Measurements from ENCODE around the gene KYNU. TPM values are rescaled to one million over a fixed set of nuclear protein-coding genes. Genes with fewer than 3 reads are reported as not detected.

Gene KYNU
- total RNA-seq, 6 experiments from 2014 or later: 0.17 to 0.63 (median 0.34) TPM; not detected in 1

- Mint-ChIP-seq H3K36me3 (ENCODE audit: low read depth) (no peaks in the 10 kb centered on the region), H3K27ac (no peak overlapping the region), H3K9me3 (peaks cover 11% of the 10 kb centered on the region), H3K4me1 (ENCODE audit: low read depth) (no peaks in the 10 kb centered on the region), H3K4me3 (no peak overlapping the region), H3K27me3 (ENCODE audit: insufficient read depth) (no peaks in the 10 kb centered on the region)
- DNase-seq: no peak
- no peak for TF ChIP-seq CTCF (IDR thresholded peaks at IDR 0.05)
These were observed 58.2 kb downstream of the KYNU start for GRCh38 chr2:142935563-142936089.

- Mint-ChIP-seq H3K4me1 (ENCODE audit: low read depth) (no peaks in the 10 kb centered on the region), H3K27ac (no peak overlapping the region), H3K27me3 (ENCODE audit: insufficient read depth) (no peaks in the 10 kb centered on the region), H3K4me3 (no peak overlapping the region), H3K9me3 (peaks cover 11% of the 10 kb centered on the region), H3K36me3 (ENCODE audit: low read depth) (no peaks in the 10 kb centered on the region)
- TF ChIP-seq CTCF (IDR thresholded peaks at IDR 0.05): no peak
- no peak for DNase-seq
These were observed 59.2 kb downstream of the KYNU start for GRCh38 chr2:142936629-142937028.

- no peak for TF ChIP-seq CTCF (IDR thresholded peaks at IDR 0.05)
- H3K27me3 Mint-ChIP-seq (ENCODE audit: insufficient read depth): no peaks in the 10 kb centered on the region
- DNase-seq: no peak
- H3K9me3 Mint-ChIP-seq: peaks cover 11% of the 10 kb centered on the region
- no peak overlapping the region for H3K4me3 Mint-ChIP-seq
- no peaks in the 10 kb centered on the region for H3K36me3 Mint-ChIP-seq (ENCODE audit: low read depth)
- no peaks in the 10 kb centered on the region for H3K4me1 Mint-ChIP-seq (ENCODE audit: low read depth)
- no peak overlapping the region for H3K27ac Mint-ChIP-seq
These were observed 59.9 kb downstream of the KYNU start for GRCh38 chr2:142937347-142937746.

- Mint-ChIP-seq H3K4me1 (ENCODE audit: low read depth) (no peaks in the 10 kb centered on the region), H3K36me3 (ENCODE audit: low read depth) (no peaks in the 10 kb centered on the region)
These were observed 60.8 kb downstream of the KYNU start for GRCh38 chr2:142938240-142938639.

GRCh38 chr2:142940606-142941223 is 63.3 kb downstream of the KYNU start:
- H3K9me3 Mint-ChIP-seq: peaks cover 3% of the 10 kb centered on the region
- H3K36me3 Mint-ChIP-seq (ENCODE audit: low read depth): no peaks in the 10 kb centered on the region
- H3K27ac Mint-ChIP-seq: no peak overlapping the region
- no peak for DNase-seq
- no peaks in the 10 kb centered on the region for H3K4me1 Mint-ChIP-seq (ENCODE audit: low read depth)
- H3K4me3 Mint-ChIP-seq: no peak overlapping the region
- H3K27me3 Mint-ChIP-seq (ENCODE audit: insufficient read depth): no peaks in the 10 kb centered on the region
- TF ChIP-seq CTCF (IDR thresholded peaks at IDR 0.05): no peak

More at GRCh38 chr2:142938240-142938639, 60.8 kb downstream of the KYNU start:
- Mint-ChIP-seq H3K4me3 (no peak overlapping the region), H3K9me3 (peaks cover 11% of the 10 kb centered on the region), H3K27me3 (ENCODE audit: insufficient read depth) (no peaks in the 10 kb centered on the region), H3K27ac (no peak overlapping the region)
- DNase-seq: no peak
- no peak for TF ChIP-seq CTCF (IDR thresholded peaks at IDR 0.05)

Measured in HFFc6 (cell line).